ENCODE results near the gene ZFP36.

The ZFP36 gene

GRCh38 chr19:39384839-39385568 lies 21.6 kb upstream of the ZFP36 start:
- no peak for DNase-seq

GRCh38 chr19:39385629-39386411 lies 20.8 kb upstream of the ZFP36 start:
- DNase-seq, result no peak

DNA sequence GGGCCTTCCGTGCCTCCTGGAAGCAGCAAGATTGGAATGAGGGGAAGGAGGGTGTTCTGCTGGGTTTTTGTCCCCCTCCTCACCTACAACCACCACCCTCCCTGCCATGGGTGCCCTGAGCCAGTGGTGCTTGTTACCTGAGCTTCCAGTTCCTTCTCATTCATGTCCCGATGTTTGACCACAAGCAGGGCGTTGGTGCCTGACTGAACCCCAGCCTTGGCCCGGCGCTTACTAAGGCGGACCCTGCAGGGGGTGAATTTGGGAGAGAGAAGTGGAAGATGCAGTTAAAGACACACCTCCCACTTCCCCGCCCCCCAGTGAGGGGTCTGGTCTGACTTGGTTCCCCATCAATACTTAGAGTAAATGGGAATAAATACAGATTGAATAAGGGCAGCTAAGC lies 20.1 kb upstream of the ZFP36 start:
- DNase-seq, result no peak

GRCh38 chr19:39388657-39389056 lies 18.0 kb upstream of the ZFP36 start:
- no peak for DNase-seq

DNA sequence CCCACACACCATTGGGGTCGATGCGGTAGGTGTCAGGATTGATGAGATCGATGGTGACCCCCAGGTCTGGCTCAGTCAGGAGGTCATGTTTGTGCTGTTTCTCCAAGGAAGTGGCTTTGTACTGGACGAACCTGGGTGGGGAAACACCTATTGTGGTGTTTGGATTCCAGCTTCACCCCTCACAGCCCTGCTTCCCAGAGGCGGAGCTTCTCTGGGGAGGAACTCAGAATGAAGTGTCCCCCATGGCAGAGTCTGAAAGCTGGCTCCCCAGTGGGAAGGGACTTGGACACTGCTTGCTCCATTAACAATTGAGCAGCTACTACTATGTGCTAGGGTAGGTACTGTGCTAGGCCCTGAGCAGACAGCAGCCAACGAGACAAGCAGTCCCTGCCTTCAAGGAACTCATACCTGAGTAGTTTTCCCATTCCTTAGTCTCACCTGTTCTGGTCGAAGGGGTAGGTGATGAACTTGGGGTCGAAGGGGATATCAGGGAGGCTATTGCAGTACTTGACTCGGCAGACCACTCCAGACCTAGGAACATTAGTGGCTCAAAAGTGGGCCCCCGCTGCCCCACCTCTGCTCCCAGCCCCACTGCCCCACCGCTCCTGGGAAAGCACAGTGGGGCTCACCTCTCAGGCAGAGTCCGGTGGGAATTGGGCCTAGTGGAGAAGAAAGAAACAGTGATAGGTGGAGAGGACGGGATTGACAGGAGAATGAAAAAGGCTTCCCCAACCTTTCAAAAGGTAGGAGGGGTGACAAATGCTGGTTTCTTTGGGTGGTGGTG lies 16.8 kb upstream of the ZFP36 start:
- DNase-seq, result no peak

- no peak for DNase-seq
Measured at GRCh38 chr19:39390451-39390750, 16.2 kb upstream of the ZFP36 start.

DNA sequence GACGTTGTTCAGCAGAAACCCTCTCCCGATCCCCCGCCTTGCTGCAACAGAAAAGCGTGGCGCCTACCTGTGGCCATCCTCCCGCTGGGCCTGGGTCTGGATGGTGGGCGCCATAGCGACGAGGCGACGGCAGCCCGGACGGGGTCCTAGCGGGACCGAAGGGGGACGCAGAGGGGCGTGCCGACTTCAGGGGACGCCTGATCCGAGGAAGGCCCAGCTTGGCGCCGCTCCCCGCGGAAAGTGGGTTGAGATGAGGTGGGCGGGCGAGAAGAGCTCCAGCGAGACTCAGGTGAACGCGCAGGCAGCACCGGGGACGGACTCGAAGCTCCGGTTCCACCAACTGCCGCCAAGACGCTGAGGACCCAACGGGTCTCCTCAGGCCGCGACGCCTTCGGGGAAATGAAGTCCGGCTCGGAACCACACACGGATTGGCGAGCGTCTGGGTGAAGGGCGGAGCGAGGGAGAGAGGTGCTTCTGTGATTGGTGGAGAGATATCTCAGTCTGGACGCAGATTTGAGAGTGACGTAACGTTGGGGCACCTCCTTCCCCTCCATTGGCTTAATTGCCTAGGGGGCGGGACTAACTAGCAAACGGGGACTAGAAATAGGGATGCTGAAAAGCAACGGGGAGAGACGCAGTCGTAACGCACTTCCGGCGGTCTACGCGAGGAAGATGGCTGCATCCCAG lies 15.8 kb upstream of the ZFP36 start, which contains the start of the genes MED29 and PAF1:
Gene MED29, plus strand, starts transcription at position 628 of the 687 bp plus-strand sequence. Its CDS starts 45 bp downstream, at position 673.
Gene PAF1, minus strand, starts transcription at position 356 of the 687 bp plus-strand sequence. Its CDS starts 242 bp downstream, at position 114.
- DNase-seq, result peak; percentile 99

DNA sequence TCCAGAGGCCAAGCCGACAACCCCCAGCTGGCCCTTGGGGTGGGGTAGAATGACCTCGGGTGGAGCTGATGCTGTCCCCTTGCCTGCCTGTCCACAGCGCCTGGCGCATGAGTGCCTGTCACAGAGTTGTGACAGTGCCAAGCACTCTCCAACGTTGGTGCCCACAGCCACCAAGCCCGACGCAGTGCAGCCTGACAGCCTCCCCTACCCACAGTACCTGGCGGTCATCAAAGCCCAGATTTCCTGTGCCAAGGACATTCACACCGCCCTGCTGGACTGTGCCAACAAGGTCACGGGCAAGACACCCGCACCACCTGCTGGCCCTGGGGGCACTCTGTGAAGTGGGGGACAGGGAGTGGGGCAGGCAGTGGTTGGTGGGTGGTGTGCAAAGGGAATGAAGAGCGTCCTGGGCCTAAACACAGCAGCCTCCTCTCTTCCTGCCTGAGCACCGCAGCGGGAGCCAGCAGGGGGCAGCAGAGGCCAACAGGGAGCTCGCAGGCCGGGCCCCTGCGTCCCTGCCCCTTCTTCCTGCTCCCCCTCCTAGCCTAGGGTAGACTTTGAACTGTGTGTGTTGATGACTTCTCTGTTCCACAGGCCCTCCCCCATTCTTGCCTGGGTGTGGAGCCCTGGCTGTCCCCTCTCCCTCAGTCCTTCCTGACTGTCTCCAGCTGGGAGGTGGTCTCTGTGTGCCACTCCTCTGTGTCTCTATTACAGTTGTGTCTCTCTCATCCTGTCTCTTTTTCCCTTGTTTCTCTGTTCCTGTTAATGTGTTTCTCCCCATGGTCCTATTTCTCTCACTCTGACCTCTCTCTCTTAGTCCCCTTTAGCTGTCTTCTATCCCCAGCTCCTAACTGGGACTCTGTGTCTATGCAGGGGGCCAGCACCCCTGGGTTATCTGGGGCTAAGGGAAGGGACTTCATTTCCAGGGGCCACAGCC lies 9.0 kb upstream of the ZFP36 start:
- DNase-seq, result peak; percentile 82

DNA sequence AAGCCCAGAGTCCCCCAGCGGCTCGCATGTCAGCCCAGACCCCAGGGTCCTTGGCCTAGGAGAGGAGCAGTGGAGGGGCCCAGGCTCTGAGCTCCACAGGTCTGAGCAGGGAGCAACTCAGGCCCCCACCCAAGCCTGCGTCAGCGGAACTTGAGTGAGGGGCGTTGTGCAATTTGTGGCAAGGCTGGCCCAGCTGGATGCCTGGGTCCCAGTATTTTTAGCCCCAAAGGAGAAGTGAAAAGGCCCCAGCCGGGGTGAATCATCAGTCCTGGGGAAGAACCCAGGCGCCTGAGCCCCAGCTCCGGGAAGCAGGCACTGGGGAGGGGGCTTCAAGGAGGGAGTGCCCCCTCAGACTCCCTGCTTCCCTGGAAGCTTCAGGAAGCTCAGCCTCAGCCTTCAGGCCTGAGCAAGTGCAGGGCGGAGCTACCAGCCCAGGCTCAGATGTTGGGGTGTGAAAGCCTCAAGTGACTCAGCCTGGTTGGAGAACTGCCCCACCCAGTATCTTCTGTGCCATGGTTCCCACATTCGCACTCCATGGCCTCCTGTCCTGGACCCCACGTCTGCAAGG lies 8.3 kb upstream of the ZFP36 start:
- no peak for DNase-seq

DNA sequence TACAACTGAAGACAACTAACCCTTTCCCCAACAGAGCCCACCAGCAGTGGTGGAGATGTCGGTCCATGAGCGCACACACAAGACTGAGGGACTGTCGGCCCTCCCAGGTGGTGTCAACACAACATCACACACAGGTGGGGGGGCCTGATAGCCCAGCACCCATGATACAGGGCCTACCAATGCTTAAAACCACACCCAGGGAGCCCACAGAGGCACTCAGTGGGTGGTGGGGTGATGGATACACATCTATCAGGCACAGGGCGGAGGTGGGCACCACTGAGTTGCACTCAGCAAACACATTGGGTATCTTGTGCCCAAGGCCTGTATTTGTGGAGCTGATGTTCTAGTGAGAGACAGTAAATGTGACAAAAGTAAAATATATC lies 7.0 kb upstream of the ZFP36 start:
- DNase-seq, result no peak

DNA sequence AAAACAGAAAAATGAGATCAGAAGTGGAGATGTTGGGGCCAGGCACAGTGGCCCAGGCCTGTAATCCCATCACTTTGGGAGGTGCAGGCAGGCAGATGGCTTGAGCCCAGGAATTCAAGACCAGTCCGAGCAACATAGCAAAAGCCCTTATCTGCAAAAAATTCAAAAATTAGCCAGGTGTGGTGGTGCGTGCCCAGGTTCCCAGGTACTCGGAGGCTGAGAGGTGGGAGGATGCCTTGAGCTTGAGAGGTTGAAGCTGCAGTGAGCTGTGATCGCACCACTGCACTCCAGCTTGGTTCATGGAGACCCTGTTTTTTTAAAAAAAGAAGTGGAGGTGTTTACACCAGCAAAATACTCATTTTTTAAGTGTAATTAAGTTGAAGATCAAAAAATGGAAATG lies 6.6 kb upstream of the ZFP36 start:
- no peak for DNase-seq

DNA sequence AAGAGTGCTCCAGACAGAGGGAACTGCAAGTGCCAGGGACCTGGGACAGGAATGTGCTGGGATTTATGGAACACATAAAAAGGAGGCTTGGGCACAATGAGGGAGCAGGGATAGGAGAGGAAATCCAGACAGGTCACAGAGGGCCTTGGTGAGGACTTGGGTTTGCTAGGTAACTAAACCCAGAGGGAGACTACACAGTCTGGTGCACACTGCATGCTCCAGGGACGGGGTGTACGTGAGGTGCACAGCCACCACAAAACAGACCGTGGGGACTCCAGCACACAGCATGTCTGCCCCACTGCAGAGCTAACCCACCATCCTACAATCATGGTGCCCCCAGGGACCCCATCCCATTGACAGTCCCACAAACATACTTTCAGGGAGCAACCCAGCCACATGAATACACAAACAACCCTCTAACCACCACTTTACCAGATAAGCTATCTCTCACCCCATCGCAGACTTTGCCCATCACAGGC lies 5.5 kb upstream of the ZFP36 start:
- DNase-seq, result no peak

DNA sequence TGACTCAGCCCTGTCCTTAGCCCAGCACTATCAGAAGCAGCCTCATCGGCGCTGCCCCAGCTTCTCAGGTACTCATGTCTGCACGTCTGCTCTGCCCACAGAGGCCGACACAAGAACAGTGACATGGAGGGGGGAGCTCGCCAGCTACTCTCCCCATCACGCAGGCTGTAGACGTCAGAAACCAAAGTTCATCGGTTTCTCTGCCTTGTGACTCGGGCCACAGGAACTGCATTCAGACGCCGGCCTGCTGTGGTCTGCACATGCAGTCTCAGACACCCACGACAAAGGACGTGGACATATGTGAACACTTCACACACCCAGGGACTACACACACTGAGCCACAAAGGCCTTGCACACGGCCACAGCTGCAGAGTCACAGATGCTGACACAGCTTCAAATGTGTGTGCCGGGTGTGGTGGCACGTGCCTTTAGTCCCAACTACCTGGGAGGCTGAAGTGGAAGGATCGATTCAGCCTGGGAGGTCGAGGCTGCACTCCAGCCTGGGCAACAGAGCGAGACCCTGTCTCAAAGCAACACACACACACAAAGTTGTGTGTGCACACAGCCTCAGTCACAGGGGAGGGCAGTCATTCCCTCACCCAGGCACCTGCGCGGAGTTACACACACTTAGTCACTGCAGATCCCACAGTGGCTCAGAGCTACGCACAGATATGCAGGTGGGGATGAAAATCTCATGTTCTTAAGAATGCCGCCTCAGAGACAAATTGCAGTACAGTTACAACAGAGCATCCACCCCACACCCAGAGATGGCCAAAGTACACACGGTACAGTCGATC lies 4.9 kb upstream of the ZFP36 start:
- no peak for DNase-seq

DNA sequence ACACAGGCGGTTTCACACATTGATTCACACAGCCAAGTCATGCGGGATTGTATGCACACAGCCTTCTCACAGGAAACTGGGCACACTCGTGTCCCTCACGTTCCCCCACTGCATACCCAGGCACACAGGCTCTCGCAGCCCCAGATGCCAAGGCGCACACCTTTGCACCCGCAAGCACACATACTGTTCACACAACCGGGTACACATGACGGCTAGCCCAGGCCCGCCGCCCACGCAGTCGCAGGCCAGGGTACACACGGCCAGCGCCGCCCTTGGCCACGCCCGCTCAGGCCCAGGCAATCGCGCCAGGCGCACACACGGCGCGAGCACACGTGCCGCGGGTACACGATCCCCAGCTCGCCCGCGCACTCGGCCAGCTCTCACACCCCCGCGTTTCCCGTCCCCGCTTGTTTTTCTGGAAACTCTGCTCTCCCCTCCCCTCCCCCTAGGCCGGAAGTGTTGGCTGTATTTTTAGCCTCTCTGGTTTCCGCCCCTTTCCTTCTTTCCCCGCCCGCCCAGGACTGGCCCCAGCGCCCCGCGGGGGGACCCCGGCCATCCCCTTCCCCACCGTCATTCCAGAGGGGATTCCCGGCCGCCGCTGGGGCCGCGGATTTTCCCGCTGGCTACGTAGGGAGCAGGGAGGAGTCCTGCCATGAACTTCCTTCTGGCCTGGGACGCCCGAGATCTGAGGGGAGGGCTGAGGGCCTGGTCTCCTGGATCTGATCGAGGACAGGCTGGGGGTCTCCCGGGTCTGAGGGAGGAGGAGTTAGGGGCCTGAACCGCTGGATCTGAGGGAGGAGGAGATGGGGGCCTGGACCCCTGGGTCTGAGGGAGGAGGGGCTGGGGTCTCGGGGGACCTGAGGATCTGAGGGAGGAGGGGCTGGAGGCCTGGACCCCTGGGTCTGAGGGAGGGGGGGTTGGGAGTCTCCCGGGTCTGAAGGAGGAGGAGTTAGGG lies 4.0 kb upstream of the ZFP36 start:
- peak; percentile 81 for DNase-seq

GRCh38 chr19:39403331-39404312 lies 3.0 kb upstream of the ZFP36 start:
- peak; percentile 69 for DNase-seq

DNA sequence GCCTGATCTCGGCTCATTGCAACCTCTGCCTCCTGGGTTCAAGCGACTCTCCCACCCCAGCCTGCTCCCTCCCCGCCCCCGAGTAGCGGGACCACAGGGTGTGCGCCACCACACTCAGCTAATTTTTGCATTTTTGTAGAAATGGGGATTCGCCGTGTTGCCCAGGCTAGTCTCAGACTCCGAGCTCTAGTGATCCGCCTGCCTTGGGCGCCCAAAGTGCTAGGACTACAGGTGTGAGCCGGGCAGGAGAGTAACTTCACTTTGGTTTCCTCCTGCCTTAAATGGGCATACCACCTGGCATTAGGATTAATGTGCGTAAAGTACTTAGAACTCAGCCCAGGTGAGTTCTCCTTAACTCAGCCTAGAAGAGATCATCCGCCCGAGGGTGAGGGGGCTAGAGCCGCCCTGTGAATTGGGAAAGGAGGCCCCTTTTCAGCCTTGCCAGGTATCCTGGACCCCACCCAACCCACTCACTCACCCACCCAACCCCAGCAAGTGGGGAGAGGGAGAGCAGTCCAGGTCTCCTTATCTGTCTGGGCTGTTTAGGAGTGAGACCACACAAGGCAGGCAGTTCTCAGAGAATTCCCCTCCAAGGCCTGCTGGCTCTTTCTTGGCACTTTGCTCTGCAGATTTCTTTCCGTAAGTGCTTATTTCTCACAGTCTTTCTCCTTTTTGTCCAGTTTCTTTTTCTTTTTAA lies 1.2 kb upstream of the ZFP36 start:
- no peak for DNase-seq

DNA sequence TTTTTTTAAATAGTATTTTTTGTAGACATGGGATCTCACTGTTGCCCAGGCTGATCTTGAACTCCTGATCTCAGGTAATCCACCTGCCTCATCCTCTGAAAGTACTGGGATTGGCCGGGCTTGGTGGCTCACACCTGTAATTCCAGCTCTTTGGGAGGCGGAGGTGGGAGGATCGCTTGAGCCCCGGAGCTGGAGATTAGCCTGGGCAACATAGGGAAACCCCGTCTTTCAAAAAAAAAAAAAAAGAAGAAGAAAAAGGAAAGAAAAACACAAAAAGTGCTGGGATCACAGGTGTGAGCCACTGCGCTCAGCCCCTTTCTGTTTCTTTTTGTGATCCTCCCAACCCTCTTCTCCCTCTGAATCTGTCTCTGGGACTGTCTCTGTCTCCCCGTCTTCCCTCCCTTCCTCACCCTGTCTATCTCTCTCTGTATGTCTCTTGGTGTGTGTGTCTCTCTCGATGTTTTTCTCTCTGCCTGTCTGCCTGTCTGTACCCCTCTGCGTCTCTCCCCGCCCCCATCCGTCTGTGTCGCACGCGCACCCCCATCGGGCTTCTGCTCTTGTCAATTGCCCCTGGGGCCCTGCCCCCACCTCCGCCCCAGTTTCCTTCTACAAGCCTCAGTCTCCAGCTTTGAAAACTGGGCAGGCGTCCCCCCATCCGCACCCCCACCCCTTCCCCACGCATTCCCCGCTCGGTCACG lies 540 bp upstream of the ZFP36 start:
- no peak for DNase-seq
